SK-N-SH treated with all-trans-retinoic acid at 6 μM for 48 hours (cell line): ENCODE results near the gene KLHL26.

ENCODE experiments used
- ISL1 ChIP-seq: fragments of 250-450 bp; sonication (Bioruptor Pico); IDR thresholded peaks from 2 replicates; pipeline ENCODE4 v2.1.2; 2022; ENCODE audit warnings: mild to moderate bottlenecking, moderate library complexity
- TCF4 ChIP-seq: fragments of 250-450 bp; sonication (Bioruptor Pico); IDR thresholded peaks from 2 replicates; pipeline ENCODE4 v1.8.0; 2021; ENCODE audit warnings: mild to moderate bottlenecking, moderate library complexity, borderline replicate concordance
- ZNF70 ChIP-seq: fragments of 450-650 bp; formaldehyde crosslinking; IDR thresholded peaks from 2 replicates; pipeline ENCODE4 v1.5.0; 2020; ENCODE audit warnings: mild to moderate bottlenecking, moderate library complexity
- TF ChIP-seq, protein P1 (sequence below): fragments of 250-450 bp; sonication (Bioruptor Pico); IDR thresholded peaks from 2 replicates; pipeline ENCODE4 v1.5.1; 2020; ENCODE audit warnings: low read depth, mild to moderate bottlenecking, moderate library complexity

DNA sequence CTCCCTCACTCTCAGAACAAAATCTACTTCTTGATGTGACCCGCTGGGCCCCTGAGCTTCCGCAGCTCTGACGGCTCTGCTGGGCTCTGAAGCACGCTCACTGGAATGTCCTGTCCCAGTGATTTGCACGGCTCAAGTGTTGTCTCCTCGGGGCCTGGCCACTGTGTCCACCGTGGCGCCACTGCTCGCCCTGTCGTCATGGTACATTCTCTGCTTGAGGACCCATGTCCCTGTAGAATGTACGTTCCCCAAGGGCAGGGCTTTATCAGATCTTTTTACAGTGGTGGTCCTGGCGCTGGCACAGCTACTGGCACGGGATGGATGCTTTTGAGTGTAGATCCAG, 12.1 kb downstream of the KLHL26 start:
- TF ChIP-seq TCF4 (no peak), ZNF70 (CRISPR knock-in tag) (no peak), ISL1 (CRISPR knock-in tag) (no peak)
- TF ChIP-seq, protein P1, sequence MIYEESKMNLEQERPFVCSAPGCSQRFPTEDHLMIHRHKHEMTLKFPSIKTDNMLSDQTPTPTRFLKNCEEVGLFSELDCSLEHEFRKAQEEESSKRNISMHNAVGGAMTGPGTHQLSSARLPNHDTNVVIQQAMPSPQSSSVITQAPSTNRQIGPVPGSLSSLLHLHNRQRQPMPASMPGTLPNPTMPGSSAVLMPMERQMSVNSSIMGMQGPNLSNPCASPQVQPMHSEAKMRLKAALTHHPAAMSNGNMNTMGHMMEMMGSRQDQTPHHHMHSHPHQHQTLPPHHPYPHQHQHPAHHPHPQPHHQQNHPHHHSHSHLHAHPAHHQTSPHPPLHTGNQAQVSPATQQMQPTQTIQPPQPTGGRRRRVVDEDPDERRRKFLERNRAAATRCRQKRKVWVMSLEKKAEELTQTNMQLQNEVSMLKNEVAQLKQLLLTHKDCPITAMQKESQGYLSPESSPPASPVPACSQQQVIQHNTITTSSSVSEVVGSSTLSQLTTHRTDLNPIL (CRISPR knock-in tag) = no peak
